HL-60 (cell line): Measurements from ENCODE around the gene DMXL1.

Source experiments
- DNase-seq, 2 experiments: peaks; one replicate each; pipeline ENCODE4 v3.0.0-alpha.2; 2010 to 2020; ENCODE audit warnings: low read depth in 1 of 2, low spot score in 1 of 2
- H3K27ac ChIP-seq: fragments of 250-450 bp; sonication (Bioruptor Pico); replicated peaks from 2 replicates; pipeline ENCODE4 v1.5.1; 2020; ENCODE audit warnings: mild to moderate bottlenecking, moderate library complexity
- H3K27me3 ChIP-seq: fragments of 250-450 bp; sonication (Bioruptor Pico); 2 replicates; pipeline ENCODE4 v1.5.1; 2021; ENCODE audit warnings: mild to moderate bottlenecking, moderate library complexity; ENCODE audit not compliant: insufficient read depth, poor library complexity, severe bottlenecking
- H3K4me3 ChIP-seq: replicated peaks from 2 replicates; pipeline ENCODE4 v1.5.1; 2011; ENCODE audit warnings: mild to moderate bottlenecking, control low read depth, low read length; ENCODE audit not compliant: insufficient read depth
- GABPA ChIP-seq: IDR thresholded peaks from 2 replicates; pipeline ENCODE4 v1.6.1; 2012; ENCODE audit warnings: low read depth
- POLR2AphosphoS5 ChIP-seq: IDR thresholded peaks from 2 replicates; pipeline ENCODE4 v1.6.1; 2012; ENCODE audit warnings: low read depth
- SPI1 ChIP-seq: IDR thresholded peaks from 2 replicates; pipeline ENCODE4 v1.6.1; 2012; ENCODE audit warnings: low read depth, mild to moderate bottlenecking, borderline replicate concordance
- TF ChIP-seq, protein P1 (sequence below): IDR thresholded peaks from 2 replicates; pipeline ENCODE4 v1.6.1; 2012; ENCODE audit warnings: low read depth; ENCODE audit not compliant: insufficient replicate concordance
- TF ChIP-seq, protein P2 (sequence below): IDR thresholded peaks from one replicate; pipeline ENCODE4 v1.5.1; 2011; ENCODE audit warnings: low read length, control low read depth, inconsistent platforms; ENCODE audit not compliant: insufficient read depth

DMXL1 gene

DNA sequence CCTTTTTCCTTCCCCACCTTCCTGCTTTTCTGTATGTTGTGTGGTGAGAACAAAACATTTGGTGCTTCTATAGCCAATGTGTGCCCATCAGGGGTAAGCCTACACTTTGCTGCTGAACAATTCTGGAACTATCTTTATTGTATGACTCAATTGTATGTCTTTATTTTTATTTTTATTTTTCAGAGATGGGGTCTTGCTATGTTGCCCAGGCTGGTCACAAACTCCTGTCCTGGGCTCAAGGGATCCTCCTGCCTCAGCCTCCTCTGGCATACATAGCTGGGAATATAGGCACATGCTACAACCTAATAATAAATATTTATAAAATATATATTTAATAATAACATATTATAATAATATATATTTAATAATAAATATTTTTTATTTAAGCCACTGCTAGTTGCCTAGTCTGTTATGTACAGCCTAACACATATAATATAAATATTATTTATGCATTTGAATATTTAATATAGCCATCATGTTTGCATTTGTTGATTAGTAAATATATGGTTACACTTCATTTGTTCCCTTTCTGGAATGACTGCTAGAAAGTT lies 11.8 kb upstream of the DMXL1 start:
- TF ChIP-seq, protein P1, sequence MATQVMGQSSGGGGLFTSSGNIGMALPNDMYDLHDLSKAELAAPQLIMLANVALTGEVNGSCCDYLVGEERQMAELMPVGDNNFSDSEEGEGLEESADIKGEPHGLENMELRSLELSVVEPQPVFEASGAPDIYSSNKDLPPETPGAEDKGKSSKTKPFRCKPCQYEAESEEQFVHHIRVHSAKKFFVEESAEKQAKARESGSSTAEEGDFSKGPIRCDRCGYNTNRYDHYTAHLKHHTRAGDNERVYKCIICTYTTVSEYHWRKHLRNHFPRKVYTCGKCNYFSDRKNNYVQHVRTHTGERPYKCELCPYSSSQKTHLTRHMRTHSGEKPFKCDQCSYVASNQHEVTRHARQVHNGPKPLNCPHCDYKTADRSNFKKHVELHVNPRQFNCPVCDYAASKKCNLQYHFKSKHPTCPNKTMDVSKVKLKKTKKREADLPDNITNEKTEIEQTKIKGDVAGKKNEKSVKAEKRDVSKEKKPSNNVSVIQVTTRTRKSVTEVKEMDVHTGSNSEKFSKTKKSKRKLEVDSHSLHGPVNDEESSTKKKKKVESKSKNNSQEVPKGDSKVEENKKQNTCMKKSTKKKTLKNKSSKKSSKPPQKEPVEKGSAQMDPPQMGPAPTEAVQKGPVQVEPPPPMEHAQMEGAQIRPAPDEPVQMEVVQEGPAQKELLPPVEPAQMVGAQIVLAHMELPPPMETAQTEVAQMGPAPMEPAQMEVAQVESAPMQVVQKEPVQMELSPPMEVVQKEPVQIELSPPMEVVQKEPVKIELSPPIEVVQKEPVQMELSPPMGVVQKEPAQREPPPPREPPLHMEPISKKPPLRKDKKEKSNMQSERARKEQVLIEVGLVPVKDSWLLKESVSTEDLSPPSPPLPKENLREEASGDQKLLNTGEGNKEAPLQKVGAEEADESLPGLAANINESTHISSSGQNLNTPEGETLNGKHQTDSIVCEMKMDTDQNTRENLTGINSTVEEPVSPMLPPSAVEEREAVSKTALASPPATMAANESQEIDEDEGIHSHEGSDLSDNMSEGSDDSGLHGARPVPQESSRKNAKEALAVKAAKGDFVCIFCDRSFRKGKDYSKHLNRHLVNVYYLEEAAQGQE: no peak
- TF ChIP-seq GABPA: no peak
- TF ChIP-seq, protein P2, sequence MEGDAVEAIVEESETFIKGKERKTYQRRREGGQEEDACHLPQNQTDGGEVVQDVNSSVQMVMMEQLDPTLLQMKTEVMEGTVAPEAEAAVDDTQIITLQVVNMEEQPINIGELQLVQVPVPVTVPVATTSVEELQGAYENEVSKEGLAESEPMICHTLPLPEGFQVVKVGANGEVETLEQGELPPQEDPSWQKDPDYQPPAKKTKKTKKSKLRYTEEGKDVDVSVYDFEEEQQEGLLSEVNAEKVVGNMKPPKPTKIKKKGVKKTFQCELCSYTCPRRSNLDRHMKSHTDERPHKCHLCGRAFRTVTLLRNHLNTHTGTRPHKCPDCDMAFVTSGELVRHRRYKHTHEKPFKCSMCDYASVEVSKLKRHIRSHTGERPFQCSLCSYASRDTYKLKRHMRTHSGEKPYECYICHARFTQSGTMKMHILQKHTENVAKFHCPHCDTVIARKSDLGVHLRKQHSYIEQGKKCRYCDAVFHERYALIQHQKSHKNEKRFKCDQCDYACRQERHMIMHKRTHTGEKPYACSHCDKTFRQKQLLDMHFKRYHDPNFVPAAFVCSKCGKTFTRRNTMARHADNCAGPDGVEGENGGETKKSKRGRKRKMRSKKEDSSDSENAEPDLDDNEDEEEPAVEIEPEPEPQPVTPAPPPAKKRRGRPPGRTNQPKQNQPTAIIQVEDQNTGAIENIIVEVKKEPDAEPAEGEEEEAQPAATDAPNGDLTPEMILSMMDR: no peak
- no peak for TF ChIP-seq POLR2AphosphoS5
- no peak for TF ChIP-seq SPI1
- Histone ChIP-seq H3K27me3 (no peaks in the 10 kb centered on the region), H3K27ac (no peak overlapping the region), H3K4me3 (no peak overlapping the region)
- DNase-seq: no peak

DNA sequence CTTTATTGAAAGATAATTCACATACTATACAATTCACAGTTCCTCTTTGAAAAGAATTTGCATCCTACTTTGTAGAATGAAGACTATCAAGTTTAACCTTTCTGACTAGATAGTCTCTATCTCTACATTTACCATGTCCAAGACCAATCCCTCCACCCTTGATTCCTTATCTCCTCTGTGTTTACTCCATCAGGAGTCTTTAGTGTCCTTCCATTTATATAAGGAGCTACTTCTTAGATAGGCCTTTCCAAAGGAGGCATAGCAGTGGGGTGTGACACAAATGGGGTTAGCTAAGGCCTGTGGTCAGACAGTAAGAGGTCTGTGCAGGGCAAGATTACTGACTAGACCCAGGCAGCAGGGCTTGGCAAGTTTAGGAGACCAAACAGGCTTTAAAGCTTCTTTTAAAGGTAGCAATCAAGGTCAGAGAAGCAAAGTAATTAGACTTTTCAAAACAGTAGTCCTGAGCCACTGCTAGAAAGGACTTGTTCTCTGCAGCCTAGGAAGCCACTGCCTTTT lies 11.1 kb upstream of the DMXL1 start:
- H3K27ac ChIP-seq: no peak overlapping the region
- H3K27me3 ChIP-seq: no peaks in the 10 kb centered on the region
- no peak for TF ChIP-seq POLR2AphosphoS5
- H3K4me3 ChIP-seq: no peak overlapping the region
- DNase-seq: no peak

DNA sequence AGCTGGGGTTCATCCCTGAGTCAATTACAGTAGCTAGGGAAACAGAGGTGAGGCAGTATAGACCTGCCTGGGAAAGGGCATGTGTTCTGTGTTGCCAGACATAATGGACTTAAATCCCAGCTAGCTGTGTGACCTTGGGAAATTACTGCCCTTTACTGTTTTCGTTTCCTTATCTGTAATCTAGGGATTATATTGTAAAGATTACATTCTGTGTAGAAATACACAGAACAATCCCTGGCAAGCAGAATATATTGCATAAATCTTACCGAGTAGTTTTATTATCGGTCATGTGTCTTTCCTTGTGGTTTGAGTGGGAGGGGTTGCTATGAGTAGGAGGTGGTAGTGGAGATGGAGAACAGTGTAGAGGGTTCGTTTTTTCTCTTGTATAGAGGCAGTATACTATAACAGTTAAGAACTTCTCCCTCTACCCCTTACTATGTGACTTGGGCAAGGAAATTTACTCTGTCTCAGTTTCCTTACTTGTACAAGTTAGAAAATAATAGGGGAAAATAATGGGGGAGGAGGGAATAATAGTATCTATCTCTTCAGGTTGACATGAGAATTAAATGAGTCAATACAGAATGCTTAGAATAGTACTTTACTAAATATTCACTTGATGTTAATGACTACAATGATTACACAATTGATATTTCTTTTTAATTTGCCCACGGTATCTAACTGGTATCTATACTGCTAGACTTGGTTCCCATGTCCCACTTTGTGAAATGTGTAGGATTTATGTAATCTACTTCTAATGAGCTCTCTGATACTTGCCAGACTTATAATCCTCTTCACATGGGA lies 7.1 kb upstream of the DMXL1 start:
- peak; percentile 42 to 45 for DNase-seq
- TF ChIP-seq, protein P1: no peak
- TF ChIP-seq GABPA (no peak), SPI1 (no peak), POLR2AphosphoS5 (no peak)
- TF ChIP-seq, protein P2: no peak
- H3K27me3 ChIP-seq: no peaks in the 10 kb centered on the region
- H3K4me3 ChIP-seq: no peak overlapping the region
- no peak overlapping the region for H3K27ac ChIP-seq

DNA sequence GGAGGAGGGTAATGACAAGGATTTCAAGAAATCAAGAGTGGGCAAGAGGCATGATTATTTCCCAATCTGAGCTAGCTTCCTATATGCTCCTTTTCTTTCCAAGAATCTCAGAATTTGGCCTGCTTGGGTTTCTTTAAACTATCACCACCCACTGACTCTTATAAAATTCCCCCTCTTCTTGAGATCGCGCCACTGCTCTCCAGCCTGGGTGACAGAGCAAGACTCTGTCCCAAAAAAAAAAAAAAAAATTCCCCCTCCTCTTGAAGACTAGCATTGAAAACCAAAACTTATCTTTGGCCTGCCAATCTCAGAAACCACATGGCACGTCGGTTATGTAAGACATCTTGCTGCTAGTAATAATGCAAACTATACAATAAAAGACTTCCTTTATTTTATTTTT lies 3.4 kb upstream of the DMXL1 start:
- DNase-seq: no peak
- H3K27ac ChIP-seq: no peak overlapping the region
- TF ChIP-seq, protein P2: no peak
- TF ChIP-seq, protein P1: no peak
- TF ChIP-seq POLR2AphosphoS5 (no peak), SPI1 (no peak), GABPA (no peak)

More for the DNA sequence above, 3.4 kb upstream of the DMXL1 start:
- Histone ChIP-seq H3K27me3 (no peaks in the 10 kb centered on the region), H3K4me3 (no peak overlapping the region)
